Vagina (tissue), 2 donors: ENCODE results near the gene ZBTB38. TPM values are rescaled to one million over a fixed set of nuclear protein-coding genes. Genes with fewer than 3 reads are reported as not detected.

Experiments used
- DNase-seq, 2 donors: peaks; one replicate each; pipeline ENCODE4 v3.0.0-alpha.2; 2017; ENCODE audit errors: extremely low spot score in 2 of 2
- H3K27ac ChIP-seq: fragments of 200-600 bp; sonication (generic); one replicate; pipeline ENCODE4 v1.5.1; 2019
- H3K27me3 ChIP-seq: fragments of 200-600 bp; sonication (generic); one replicate; pipeline ENCODE4 v1.5.1; 2019
- H3K36me3 ChIP-seq, 2 donors: fragments of 200-600 bp; sonication (generic); one replicate each; pipeline ENCODE4 v1.5.1; 2017 to 2019
- H3K4me1 ChIP-seq: fragments of 200-600 bp; sonication (generic); one replicate; pipeline ENCODE4 v1.5.1; 2019
- H3K4me3 ChIP-seq, 2 donors: fragments of 200-600 bp; sonication (generic); 1 replicate in 1 of 2; 2 replicates in 1 of 2; pipeline ENCODE4 v1.5.1; 2016 to 2019
- H3K9me3 ChIP-seq: fragments of 200-600 bp; sonication (generic); one replicate; pipeline ENCODE4 v1.5.1; 2019
- POLR2A ChIP-seq, 2 donors: fragments of 450-650 bp; IDR thresholded peaks; one replicate each; pipeline ENCODE4 v1.6.1; 2017; ENCODE audit warnings: antibody characterized with exemption in 2 of 2, mild to moderate bottlenecking in 2 of 2, moderate library complexity in 2 of 2
- POLR2AphosphoS5 ChIP-seq, 2 donors: sonication (generic); formaldehyde crosslinking; IDR thresholded peaks; one replicate each; pipeline ENCODE4 v1.9.0; 2017; ENCODE audit warnings: antibody characterized with exemption in 2 of 2, mild to moderate bottlenecking in 2 of 2, low read depth in 1 of 2; ENCODE audit not compliant: insufficient read depth in 1 of 2
- intact Hi-C: fragments of 100-400 bp; cut with DNase I; formaldehyde crosslinking; loops from one replicate; pipeline ENCODE4 v1.15.1; 2023
- total RNA-seq: library from RNA; depleted of rRNA; stranded (reverse); fragments of >200 nt; gene quantifications from one replicate; pipeline ENCODE4 v1.2.3, GENCODE V29; 2016
- TF ChIP-seq, protein P1 (sequence below), 3 experiments: fragments of 450-650 bp in 2 of 3; fragments of 200-600 bp in 1 of 3; sonication (generic) in 1 of 3; IDR thresholded peaks; one replicate each; pipeline ENCODE4 v1.5.1; 2017 to 2019; ENCODE audit warnings: antibody characterized with exemption in 3 of 3, mild to moderate bottlenecking in 2 of 3, moderate library complexity in 2 of 3

The ZBTB38 gene
- total RNA-seq, 1 donor from 2014 or later = 88.6 TPM

GRCh38 chr3:141402476-141403171 lies 34.3 kb downstream of the ZBTB38 start:
- Histone ChIP-seq H3K36me3 (peaks cover 0 to 23% of the 10 kb centered on the region in 2 donors), H3K9me3 (no peaks in the 10 kb centered on the region), H3K4me3 (peak overlapping the region; percentile 71 to 95), H3K27ac (peak overlapping the region; percentile 98), H3K4me1 (peaks cover 76% of the 10 kb centered on the region), H3K27me3 (no peaks in the 10 kb centered on the region)
- TF ChIP-seq POLR2A (IDR thresholded peaks at IDR 0.05) = peak in 1 of 2 donors; percentile 9
- TF ChIP-seq, protein P1, sequence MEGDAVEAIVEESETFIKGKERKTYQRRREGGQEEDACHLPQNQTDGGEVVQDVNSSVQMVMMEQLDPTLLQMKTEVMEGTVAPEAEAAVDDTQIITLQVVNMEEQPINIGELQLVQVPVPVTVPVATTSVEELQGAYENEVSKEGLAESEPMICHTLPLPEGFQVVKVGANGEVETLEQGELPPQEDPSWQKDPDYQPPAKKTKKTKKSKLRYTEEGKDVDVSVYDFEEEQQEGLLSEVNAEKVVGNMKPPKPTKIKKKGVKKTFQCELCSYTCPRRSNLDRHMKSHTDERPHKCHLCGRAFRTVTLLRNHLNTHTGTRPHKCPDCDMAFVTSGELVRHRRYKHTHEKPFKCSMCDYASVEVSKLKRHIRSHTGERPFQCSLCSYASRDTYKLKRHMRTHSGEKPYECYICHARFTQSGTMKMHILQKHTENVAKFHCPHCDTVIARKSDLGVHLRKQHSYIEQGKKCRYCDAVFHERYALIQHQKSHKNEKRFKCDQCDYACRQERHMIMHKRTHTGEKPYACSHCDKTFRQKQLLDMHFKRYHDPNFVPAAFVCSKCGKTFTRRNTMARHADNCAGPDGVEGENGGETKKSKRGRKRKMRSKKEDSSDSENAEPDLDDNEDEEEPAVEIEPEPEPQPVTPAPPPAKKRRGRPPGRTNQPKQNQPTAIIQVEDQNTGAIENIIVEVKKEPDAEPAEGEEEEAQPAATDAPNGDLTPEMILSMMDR (IDR thresholded peaks at IDR 0.05) = no peak
- TF ChIP-seq POLR2AphosphoS5 (IDR thresholded peaks at IDR 0.05; ENCODE audit: insufficient read depth in 1 of 2, low read depth in 1 of 2) = peak in 1 of 2 donors; percentile 71
- intact Hi-C loops = no loop called here
- DNase-seq = no peak

GRCh38 chr3:141403576-141403975 lies 35.3 kb downstream of the ZBTB38 start:
- H3K9me3 ChIP-seq = no peaks in the 10 kb centered on the region
- H3K36me3 ChIP-seq = peaks cover 0 to 23% of the 10 kb centered on the region in 2 donors
- intact Hi-C loops = no loop called here
- H3K27me3 ChIP-seq = no peaks in the 10 kb centered on the region
- H3K4me1 ChIP-seq = peaks cover 83% of the 10 kb centered on the region
- peak overlapping the region; percentile 71 to 95 for H3K4me3 ChIP-seq
- DNase-seq = no peak
- TF ChIP-seq, protein P1 (IDR thresholded peaks at IDR 0.05) = no peak
- TF ChIP-seq POLR2AphosphoS5 (IDR thresholded peaks at IDR 0.05; ENCODE audit: insufficient read depth in 1 of 2, low read depth in 1 of 2) (no peak), POLR2A (IDR thresholded peaks at IDR 0.05) (no peak)
- peak overlapping the region; percentile 98 for H3K27ac ChIP-seq

GRCh38 chr3:141405025-141405424 lies 36.7 kb downstream of the ZBTB38 start:
- Histone ChIP-seq H3K9me3 (no peaks in the 10 kb centered on the region), H3K36me3 (peaks cover 0 to 23% of the 10 kb centered on the region in 2 donors), H3K4me1 (peaks cover 86% of the 10 kb centered on the region), H3K4me3 (no peak overlapping the region), H3K27ac (peak overlapping the region; percentile 98), H3K27me3 (no peaks in the 10 kb centered on the region)
- no peak for DNase-seq
- TF ChIP-seq POLR2AphosphoS5 (IDR thresholded peaks at IDR 0.05; ENCODE audit: insufficient read depth in 1 of 2, low read depth in 1 of 2) (no peak), POLR2A (IDR thresholded peaks at IDR 0.05) (no peak)
- TF ChIP-seq, protein P1 (IDR thresholded peaks at IDR 0.05) = no peak
- intact Hi-C loops = no loop called here

GRCh38 chr3:141405591-141405990 lies 37.3 kb downstream of the ZBTB38 start:
- no peak for DNase-seq
- H3K9me3 ChIP-seq = no peaks in the 10 kb centered on the region
- peak overlapping the region; percentile 98 for H3K27ac ChIP-seq
- H3K36me3 ChIP-seq = peaks cover 0 to 23% of the 10 kb centered on the region in 2 donors
- intact Hi-C loops = no loop called here
- peaks cover 86% of the 10 kb centered on the region for H3K4me1 ChIP-seq
- TF ChIP-seq POLR2A (IDR thresholded peaks at IDR 0.05) = no peak
- no peak for TF ChIP-seq POLR2AphosphoS5 (IDR thresholded peaks at IDR 0.05; ENCODE audit: insufficient read depth in 1 of 2, low read depth in 1 of 2)
- no peaks in the 10 kb centered on the region for H3K27me3 ChIP-seq
- H3K4me3 ChIP-seq = no peak overlapping the region

DNA sequence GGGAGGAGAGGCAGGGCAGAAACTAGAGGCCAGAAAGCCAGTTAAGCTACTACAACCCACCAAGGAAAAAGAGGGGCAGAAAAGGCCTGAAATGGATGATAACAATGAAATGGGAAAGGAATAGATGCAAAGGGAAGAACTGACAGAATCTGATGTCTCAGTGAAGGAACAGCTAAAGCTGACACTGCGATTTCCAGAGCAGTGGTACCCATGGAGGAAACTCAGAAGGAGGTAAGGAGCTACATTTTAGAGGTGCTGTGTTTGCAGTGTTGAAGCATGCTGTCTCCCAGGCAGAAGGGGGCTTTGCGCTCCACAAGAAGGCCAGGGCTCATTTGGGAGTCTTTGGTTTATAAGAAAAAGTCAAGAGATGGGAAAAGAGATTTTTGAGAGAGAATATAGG lies 38.0 kb downstream of the ZBTB38 start:
- peak overlapping the region; percentile 98 for H3K27ac ChIP-seq
- TF ChIP-seq, protein P1 (IDR thresholded peaks at IDR 0.05) = no peak
- no peak for TF ChIP-seq POLR2A (IDR thresholded peaks at IDR 0.05)
- TF ChIP-seq POLR2AphosphoS5 (IDR thresholded peaks at IDR 0.05; ENCODE audit: insufficient read depth in 1 of 2, low read depth in 1 of 2) = no peak
- peaks cover 86% of the 10 kb centered on the region for H3K4me1 ChIP-seq
- no peaks in the 10 kb centered on the region for H3K27me3 ChIP-seq
- H3K36me3 ChIP-seq = peaks cover 0 to 23% of the 10 kb centered on the region in 2 donors
- H3K9me3 ChIP-seq = no peaks in the 10 kb centered on the region
- H3K4me3 ChIP-seq = no peak overlapping the region
- intact Hi-C loops = no loop called here
- DNase-seq = no peak
